ENCODE data around the gene HSPG2.

DNA sequence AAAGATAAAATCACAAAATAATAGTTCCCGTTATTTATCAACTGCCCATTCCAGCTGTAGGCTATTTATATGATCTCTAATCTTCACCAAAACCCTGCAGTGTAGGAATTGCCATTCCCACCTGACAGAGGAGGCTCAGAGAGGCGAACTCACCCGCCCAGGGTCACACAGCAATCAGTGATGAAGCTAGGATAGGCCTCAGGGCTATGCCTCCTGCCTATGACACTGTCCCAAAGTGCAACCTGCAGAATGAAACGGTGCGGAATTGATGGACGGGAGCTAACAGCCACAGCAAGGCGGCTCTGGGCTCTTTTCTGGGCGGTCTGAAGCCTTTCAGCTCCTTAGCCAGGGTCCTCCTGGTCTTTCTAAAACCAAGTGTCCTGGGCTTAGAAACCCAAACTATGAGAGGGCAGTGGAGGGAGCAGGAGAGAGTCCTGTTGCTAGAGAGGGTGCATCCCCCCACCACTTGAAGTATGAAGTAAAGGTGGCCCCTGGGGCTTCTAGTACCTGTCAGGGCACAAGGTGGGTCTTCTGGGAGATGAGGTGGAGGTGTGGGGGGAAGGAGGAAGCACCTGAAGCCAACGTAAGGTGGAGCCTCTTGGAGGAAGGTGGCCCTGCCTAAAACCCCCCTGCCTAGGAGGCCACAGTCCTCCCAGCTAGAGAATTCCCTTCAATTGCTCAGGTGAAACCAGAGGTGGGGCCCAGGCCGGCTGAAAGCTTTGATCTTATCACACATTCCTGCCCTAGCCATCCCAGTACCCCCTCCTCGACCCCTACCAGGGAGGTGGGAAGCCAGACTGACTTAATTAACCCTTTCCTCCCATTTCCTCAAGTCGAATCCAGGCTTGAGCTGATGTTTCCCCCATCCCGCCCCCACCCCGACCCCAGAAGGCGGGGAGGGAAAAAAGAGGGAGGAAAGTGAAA lies 14.8 kb downstream of the HSPG2 start:
- TF ChIP-seq, protein P1, sequence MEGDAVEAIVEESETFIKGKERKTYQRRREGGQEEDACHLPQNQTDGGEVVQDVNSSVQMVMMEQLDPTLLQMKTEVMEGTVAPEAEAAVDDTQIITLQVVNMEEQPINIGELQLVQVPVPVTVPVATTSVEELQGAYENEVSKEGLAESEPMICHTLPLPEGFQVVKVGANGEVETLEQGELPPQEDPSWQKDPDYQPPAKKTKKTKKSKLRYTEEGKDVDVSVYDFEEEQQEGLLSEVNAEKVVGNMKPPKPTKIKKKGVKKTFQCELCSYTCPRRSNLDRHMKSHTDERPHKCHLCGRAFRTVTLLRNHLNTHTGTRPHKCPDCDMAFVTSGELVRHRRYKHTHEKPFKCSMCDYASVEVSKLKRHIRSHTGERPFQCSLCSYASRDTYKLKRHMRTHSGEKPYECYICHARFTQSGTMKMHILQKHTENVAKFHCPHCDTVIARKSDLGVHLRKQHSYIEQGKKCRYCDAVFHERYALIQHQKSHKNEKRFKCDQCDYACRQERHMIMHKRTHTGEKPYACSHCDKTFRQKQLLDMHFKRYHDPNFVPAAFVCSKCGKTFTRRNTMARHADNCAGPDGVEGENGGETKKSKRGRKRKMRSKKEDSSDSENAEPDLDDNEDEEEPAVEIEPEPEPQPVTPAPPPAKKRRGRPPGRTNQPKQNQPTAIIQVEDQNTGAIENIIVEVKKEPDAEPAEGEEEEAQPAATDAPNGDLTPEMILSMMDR (IDR thresholded peaks at IDR 0.05), result no peak
- TF ChIP-seq ZFX (IDR thresholded peaks at IDR 0.05; ENCODE audit: borderline replicate concordance), result no peak

All from 22Rv1 (cell line).